Left lung (tissue), 10 donors: Measurements from ENCODE around the gene VWCE. TPM values are rescaled to one million over a fixed set of nuclear protein-coding genes. Genes with fewer than 3 reads are reported as not detected.

ENCODE experiments used
- ATAC-seq: fragments of 200-7000 bp; cut with Tn5 transposase; one replicate; pipeline ENCODE4 v1.9.1; 2020; ENCODE audit warnings: moderate library complexity
- DNase-seq, 4 donors: peaks; one replicate each; pipeline ENCODE4 v3.0.0-alpha.2; 2013 to 2020
- H3K27ac ChIP-seq, 2 donors: fragments of 200-600 bp; sonication (generic) in 1 of 2; one replicate each; pipeline versions ENCODE4 v1.5.0 to v1.8.0; 2020 to 2021
- H3K27me3 ChIP-seq, 2 donors: fragments of 200-600 bp; sonication (generic) in 1 of 2; one replicate each; pipeline versions ENCODE4 v1.5.0 to v1.8.0; 2020 to 2021
- H3K36me3 ChIP-seq, 2 donors: fragments of 200-600 bp; sonication (generic) in 1 of 2; one replicate each; pipeline versions ENCODE4 v1.5.0 to v1.8.0; 2020 to 2021
- H3K4me1 ChIP-seq, 2 donors: fragments of 200-600 bp; one replicate each; pipeline ENCODE4 v1.8.0; 2021
- H3K4me3 ChIP-seq, 2 donors: fragments of 200-600 bp; sonication (generic) in 1 of 2; one replicate each; pipeline versions ENCODE4 v1.5.0 to v1.8.0; 2020 to 2021; ENCODE audit warnings: mild to moderate bottlenecking in 1 of 2
- H3K9me3 ChIP-seq, 2 donors: fragments of 200-600 bp; sonication (generic) in 1 of 2; one replicate each; pipeline versions ENCODE4 v1.5.0 to v1.8.0; 2020 to 2021
- CTCF ChIP-seq, 2 donors: fragments of 200-600 bp; sonication (generic) in 1 of 2; IDR thresholded peaks; one replicate each; pipeline versions ENCODE4 v1.5.0 to v1.8.0; 2021; ENCODE audit warnings: antibody characterized with exemption in 2 of 2
- intact Hi-C, 2 donors: fragments of 100-400 bp; cut with DNase I; formaldehyde crosslinking; loops; one replicate each; pipeline versions ENCODE4 v1.11.2 to v1.14.2; 2022
- polyA plus RNA-seq, 6 donors: library from polyadenylated mRNA; unstranded; fragments of 120-200 nt; gene quantifications; one replicate each; pipeline ENCODE4 v1.2.1, GENCODE V29; 2013; ENCODE audit not compliant: insufficient read length in 6 of 6
- total RNA-seq, 2 donors: library from RNA; stranded (reverse); fragmentation: NEBNext Ultra II Directional; extraction: Animal tissue kit (Norgen Biotek cat#: 25700); gene quantifications; one replicate each; pipeline ENCODE4 v1.2.1, GENCODE V29; 2021
- donor health status: DM: no; HTN: yes; CAD: no.
- donor health status: DM: no; HTN: no; CAD: no.

Gene VWCE
- total and polyA plus RNA-seq, 8 donors: 0.55 to 3.6 (median 1.8) TPM

GRCh38 chr11:61309141-61309540 is 14.0 kb upstream of the VWCE start:
- intact Hi-C loops: no loop called here
- H3K27me3 ChIP-seq: no peaks in the 10 kb centered on the region
- no peak overlapping the region for H3K4me3 ChIP-seq
- H3K9me3 ChIP-seq: no peaks in the 10 kb centered on the region
- H3K36me3 ChIP-seq: peaks cover 5 to 100% of the 10 kb centered on the region in 2 donors
- ATAC-seq: no peak
- H3K4me1 ChIP-seq: no peaks in the 10 kb centered on the region
- no peak overlapping the region for H3K27ac ChIP-seq
- no peak for TF ChIP-seq CTCF (IDR thresholded peaks at IDR 0.05)
- no peak for DNase-seq

GRCh38 chr11:61307354-61307753 is 12.2 kb upstream of the VWCE start:
- H3K4me3 ChIP-seq: no peak overlapping the region
- peaks cover 0 to 100% of the 10 kb centered on the region in 2 donors for H3K36me3 ChIP-seq

GRCh38 chr11:61306221-61306620 is 11.1 kb upstream of the VWCE start:
- no peak for ATAC-seq
- no peaks in the 10 kb centered on the region for H3K27me3 ChIP-seq
- no peaks in the 10 kb centered on the region for H3K9me3 ChIP-seq
- peaks cover 0 to 100% of the 10 kb centered on the region in 2 donors for H3K36me3 ChIP-seq
- TF ChIP-seq CTCF (IDR thresholded peaks at IDR 0.05): no peak
- H3K4me3 ChIP-seq: no peak overlapping the region
- no peak overlapping the region for H3K27ac ChIP-seq
- no peaks in the 10 kb centered on the region for H3K4me1 ChIP-seq
- intact Hi-C loops: no loop called here
- no peak for DNase-seq

More at GRCh38 chr11:61307354-61307753, 12.2 kb upstream of the VWCE start:
- DNase-seq (no peak), ATAC-seq (no peak)
- H3K9me3 ChIP-seq: no peaks in the 10 kb centered on the region
- TF ChIP-seq CTCF (IDR thresholded peaks at IDR 0.05): no peak
- no peaks in the 10 kb centered on the region for H3K27me3 ChIP-seq
- no peak overlapping the region for H3K27ac ChIP-seq
- no peaks in the 10 kb centered on the region for H3K4me1 ChIP-seq
- intact Hi-C loops: no loop called here

GRCh38 chr11:61305417-61305816 is 10.3 kb upstream of the VWCE start:
- H3K4me3 ChIP-seq: no peak overlapping the region
- no peak overlapping the region for H3K27ac ChIP-seq
- no peak for DNase-seq
- intact Hi-C loops: no loop called here
- H3K36me3 ChIP-seq: peaks cover 0 to 100% of the 10 kb centered on the region in 2 donors
- no peak for TF ChIP-seq CTCF (IDR thresholded peaks at IDR 0.05)
- H3K27me3 ChIP-seq: no peaks in the 10 kb centered on the region
- H3K9me3 ChIP-seq: no peaks in the 10 kb centered on the region
- no peaks in the 10 kb centered on the region for H3K4me1 ChIP-seq
- no peak for ATAC-seq

GRCh38 chr11:61303725-61304124 is 8.6 kb upstream of the VWCE start:
- no peak for DNase-seq
- no peak overlapping the region for H3K4me3 ChIP-seq
- intact Hi-C loops: no loop called here
- no peak for TF ChIP-seq CTCF (IDR thresholded peaks at IDR 0.05)
- no peaks in the 10 kb centered on the region for H3K27me3 ChIP-seq
- H3K4me1 ChIP-seq: no peaks in the 10 kb centered on the region
- H3K36me3 ChIP-seq: peaks cover 0 to 100% of the 10 kb centered on the region in 2 donors
- no peak for ATAC-seq
- no peak overlapping the region for H3K27ac ChIP-seq
- H3K9me3 ChIP-seq: no peaks in the 10 kb centered on the region
